ENCODE measurements around the gene MEP1B. TPM values are rescaled to one million over a fixed set of nuclear protein-coding genes. Genes with fewer than 3 reads are reported as not detected.

MEP1B gene
- total RNA-seq, 1 experiment from 2014 or later = 0.26 TPM

- POLR2A ChIA-PET (ENCODE audit: low non-redundant PET) = no interaction called here
Measured at GRCh38 chr18:32208577-32208976, 18.7 kb downstream of the MEP1B start.

DNA sequence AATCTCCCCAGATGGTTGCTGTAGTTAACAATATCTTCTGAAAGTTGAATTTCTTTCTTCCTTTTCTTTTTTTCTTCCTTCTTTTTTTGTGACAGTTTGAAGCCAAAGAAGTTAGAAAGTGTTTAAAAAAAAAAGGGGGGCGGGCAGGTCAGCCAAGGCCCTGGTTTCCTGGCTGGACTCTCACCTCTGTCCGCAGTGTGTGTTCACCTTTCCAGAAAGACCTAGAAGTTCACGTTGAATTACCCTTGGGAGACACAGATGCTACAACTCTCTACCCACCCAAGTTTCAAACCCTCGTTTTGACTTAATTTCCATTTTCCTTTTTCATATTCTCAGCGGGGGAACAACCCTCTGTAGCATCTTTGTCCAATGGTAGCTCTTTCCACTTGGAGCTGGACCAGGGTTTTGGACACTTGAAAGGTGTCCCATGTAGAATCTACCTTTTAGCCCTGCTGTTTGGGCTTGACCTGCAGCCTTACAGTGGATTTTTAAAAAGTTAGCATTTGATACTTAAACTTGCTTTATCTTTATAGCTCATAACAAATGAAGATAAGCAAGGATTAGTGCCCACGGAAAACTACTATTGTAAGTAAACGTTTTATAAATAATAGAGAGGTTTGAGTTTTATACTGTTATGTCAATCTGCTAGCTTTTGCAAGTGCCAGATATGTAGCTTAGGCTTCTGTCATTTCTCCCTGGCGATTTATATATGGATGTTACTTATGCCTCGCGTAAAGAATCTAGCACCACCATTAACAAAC lies 20.0 kb downstream of the MEP1B start:
- ChIA-PET POLR2A (ENCODE audit: low non-redundant PET) (no interaction called here), CTCF (no interaction called here)
- Histone ChIP-seq H3K27ac (ENCODE audit: low read depth, low read length, poor library complexity, severe bottlenecking) (no peak overlapping the region), H3K4me3 (ENCODE audit: low read depth, low read length, poor library complexity, severe bottlenecking) (no peak overlapping the region), H3K36me3 (ENCODE audit: insufficient read depth, low read length, poor library complexity, severe bottlenecking) (no peaks in the 10 kb centered on the region), H3K9me3 (ENCODE audit: low read depth, low read length, poor library complexity, severe bottlenecking) (no peaks in the 10 kb centered on the region), H3K4me1 (ENCODE audit: insufficient read depth, low read length, poor library complexity, severe bottlenecking) (no peaks in the 10 kb centered on the region), H3K27me3 (replicated peaks; ENCODE audit: insufficient read depth, low read depth, low read length, poor library complexity) (no peaks in the 10 kb centered on the region)
- BruUV-seq (replicated peaks) = no TSS peak
- intact Hi-C loops (cut with micrococcal nuclease; ENCODE audit: unreplicated experiment) = no loop called here
- DNase-seq (ENCODE audit: low spot score) = no peak
- TF ChIP-seq CTCF (conservative IDR thresholded peaks at IDR 0.05; ENCODE audit: low read depth, low read length) (no peak), EZH2 (IDR thresholded peaks at IDR 0.05; ENCODE audit: borderline replicate concordance, low read depth, low read length, poor library complexity, severe bottlenecking) (no peak)

More at GRCh38 chr18:32208577-32208976, 18.7 kb downstream of the MEP1B start:
- no peak for TF ChIP-seq CTCF (conservative IDR thresholded peaks at IDR 0.05; ENCODE audit: low read depth, low read length)
- TF ChIP-seq EZH2 (IDR thresholded peaks at IDR 0.05; ENCODE audit: borderline replicate concordance, low read depth, low read length, poor library complexity, severe bottlenecking) = no peak
- Histone ChIP-seq H3K9me3 (ENCODE audit: low read depth, low read length, poor library complexity, severe bottlenecking) (no peaks in the 10 kb centered on the region), H3K27ac (ENCODE audit: low read depth, low read length, poor library complexity, severe bottlenecking) (no peak overlapping the region), H3K4me1 (ENCODE audit: insufficient read depth, low read length, poor library complexity, severe bottlenecking) (no peaks in the 10 kb centered on the region), H3K27me3 (replicated peaks; ENCODE audit: insufficient read depth, low read depth, low read length, poor library complexity) (no peaks in the 10 kb centered on the region), H3K4me3 (ENCODE audit: low read depth, low read length, poor library complexity, severe bottlenecking) (no peak overlapping the region), H3K36me3 (ENCODE audit: insufficient read depth, low read length, poor library complexity, severe bottlenecking) (no peaks in the 10 kb centered on the region)
- no TSS peak for BruUV-seq (replicated peaks)
- CTCF ChIA-PET = no interaction called here
- DNase-seq (ENCODE audit: low spot score) = no peak
- intact Hi-C loops (cut with micrococcal nuclease; ENCODE audit: unreplicated experiment) = no loop called here

GRCh38 chr18:32213693-32214092 lies 23.9 kb downstream of the MEP1B start:
- POLR2A ChIA-PET (ENCODE audit: low non-redundant PET) = no interaction called here
- intact Hi-C loops (cut with micrococcal nuclease; ENCODE audit: unreplicated experiment) = no loop called here
- Histone ChIP-seq H3K27me3 (replicated peaks; ENCODE audit: insufficient read depth, low read depth, low read length, poor library complexity) (no peaks in the 10 kb centered on the region), H3K4me1 (ENCODE audit: insufficient read depth, low read length, poor library complexity, severe bottlenecking) (no peaks in the 10 kb centered on the region), H3K9me3 (ENCODE audit: low read depth, low read length, poor library complexity, severe bottlenecking) (no peaks in the 10 kb centered on the region), H3K36me3 (ENCODE audit: insufficient read depth, low read length, poor library complexity, severe bottlenecking) (no peaks in the 10 kb centered on the region), H3K4me3 (ENCODE audit: low read depth, low read length, poor library complexity, severe bottlenecking) (no peak overlapping the region), H3K27ac (ENCODE audit: low read depth, low read length, poor library complexity, severe bottlenecking) (no peak overlapping the region)
- no peak for DNase-seq (ENCODE audit: low spot score)
- TF ChIP-seq CTCF (conservative IDR thresholded peaks at IDR 0.05; ENCODE audit: low read depth, low read length) (no peak), EZH2 (IDR thresholded peaks at IDR 0.05; ENCODE audit: borderline replicate concordance, low read depth, low read length, poor library complexity, severe bottlenecking) (no peak)
- no TSS peak for BruUV-seq (replicated peaks)
- CTCF ChIA-PET = no interaction called here

All from A673 (cell line).